Liver (tissue), 9 donors: ENCODE data around the gene RIMKLB. TPM values are rescaled to one million over a fixed set of nuclear protein-coding genes. Genes with fewer than 3 reads are reported as not detected.
"Not testable (repeated sequence)": the region's sequence is repeated elsewhere in the genome, so short reads cannot be mapped to it uniquely, and the experiment has no call there.

ENCODE experiments used
- DNase-seq: peaks from one replicate; pipeline ENCODE4 v3.0.0-alpha.2; 2017; ENCODE audit warnings: low spot score
- H3K27ac ChIP-seq, 2 donors: one replicate each; pipeline ENCODE4 v1.7.0; 2013; ENCODE audit warnings: inconsistent platforms in 2 of 2, low read length in 2 of 2, control low read depth in 1 of 2, low read depth in 1 of 2, mild to moderate bottlenecking in 1 of 2
- H3K27me3 ChIP-seq, 4 donors: one replicate each; pipeline versions ENCODE4 v1.6.1 to v1.7.0; 2013; ENCODE audit warnings: low read length in 3 of 4, inconsistent platforms in 1 of 4, mild to moderate bottlenecking in 1 of 4, moderate library complexity in 1 of 4; ENCODE audit not compliant: control insufficient read depth in 4 of 4, insufficient read depth in 4 of 4
- H3K36me3 ChIP-seq, 4 donors: one replicate each; pipeline versions ENCODE4 v1.6.1 to v1.7.0; 2013; ENCODE audit warnings: low read length in 3 of 4, mild to moderate bottlenecking in 3 of 4, low read depth in 1 of 4, moderate library complexity in 1 of 4; ENCODE audit not compliant: control insufficient read depth in 4 of 4, insufficient read depth in 3 of 4
- H3K4me1 ChIP-seq, 4 donors: one replicate each; pipeline versions ENCODE4 v1.6.1 to v1.7.0; 2013; ENCODE audit warnings: low read length in 3 of 4, mild to moderate bottlenecking in 3 of 4, moderate library complexity in 1 of 4; ENCODE audit not compliant: control insufficient read depth in 4 of 4, insufficient read depth in 4 of 4
- H3K4me3 ChIP-seq, 3 donors: one replicate each; pipeline versions ENCODE4 v1.6.1 to v1.7.0; 2013; ENCODE audit warnings: low read length in 3 of 3, control low read depth in 1 of 3, low read depth in 1 of 3, mild to moderate bottlenecking in 1 of 3
- H3K9ac ChIP-seq, 2 donors: one replicate each; pipeline ENCODE4 v1.7.0; 2013; ENCODE audit warnings: low read length in 2 of 2, mild to moderate bottlenecking in 2 of 2, moderate library complexity in 2 of 2, control low read depth in 1 of 2, low read depth in 1 of 2
- H3K9me3 ChIP-seq, 4 donors: one replicate each; pipeline versions ENCODE4 v1.6.1 to v1.7.0; 2013; ENCODE audit warnings: low read length in 3 of 4; ENCODE audit not compliant: control insufficient read depth in 4 of 4
- EGR1 ChIP-seq, 2 donors: IDR thresholded peaks; 2 replicates each; pipeline ENCODE4 v1.6.1; 2016 to 2018; ENCODE audit warnings: antibody characterized with exemption in 2 of 2, low read depth in 2 of 2
- FOXA1 ChIP-seq: IDR thresholded peaks from 2 replicates; pipeline ENCODE4 v1.6.1; 2016; ENCODE audit warnings: antibody characterized with exemption
- FOXA2 ChIP-seq: IDR thresholded peaks from 2 replicates; pipeline ENCODE4 v1.6.1; 2016; ENCODE audit warnings: antibody characterized with exemption
- GABPA ChIP-seq, 2 donors: IDR thresholded peaks in 1 of 2; conservative IDR thresholded peaks in 1 of 2; 2 replicates each; pipeline ENCODE4 v1.6.1; 2016; ENCODE audit warnings: antibody characterized with exemption in 2 of 2, mild to moderate bottlenecking in 1 of 2, moderate library complexity in 1 of 2
- HNF4A ChIP-seq, 2 donors: conservative IDR thresholded peaks; 2 replicates each; pipeline ENCODE4 v1.6.1; 2016; ENCODE audit warnings: antibody characterized with exemption in 2 of 2, mild to moderate bottlenecking in 2 of 2
- JUND ChIP-seq, 2 donors: IDR thresholded peaks; 2 replicates each; pipeline ENCODE4 v1.6.1; 2016; ENCODE audit warnings: antibody characterized with exemption in 2 of 2
- NR2F2 ChIP-seq: IDR thresholded peaks from 2 replicates; pipeline ENCODE4 v1.6.1; 2016; ENCODE audit warnings: antibody characterized with exemption
- RXRA ChIP-seq, 2 donors: IDR thresholded peaks; 2 replicates each; pipeline ENCODE4 v1.6.1; 2017 to 2018; ENCODE audit warnings: antibody characterized with exemption in 2 of 2, mild to moderate bottlenecking in 1 of 2
- TAF1 ChIP-seq: conservative IDR thresholded peaks from 2 replicates; pipeline ENCODE4 v1.6.1; 2016; ENCODE audit warnings: antibody characterized with exemption, mild to moderate bottlenecking
- WGBS: extraction: QIAGEN DNeasy Blood & Tissue Kit; methylation state at CpG from one replicate; pipeline ENCODE4 v1.1.7; 2013; 5-methylcytosine and 5-hydroxymethylcytosine counted together
- polyA plus RNA-seq, 2 donors: library from polyadenylated mRNA; stranded (reverse) in 1 of 2; unstranded in 1 of 2; fragments of 200-250 nt in 1 of 2; fragments of >200 nt in 1 of 2; fragmentation: Nextera tagmentation in 1 of 2; extraction: Ambion mirVana in 1 of 2; gene quantifications; one replicate each; pipeline versions ENCODE4 v1.2.1 to v1.2.3, GENCODE V29; 2013 to 2015
- total RNA-seq, 2 donors: library from RNA; depleted of rRNA; stranded (reverse); fragments of >200 nt; gene quantifications; one replicate each; pipeline ENCODE4 v1.2.3, GENCODE V29; 2014
- TF ChIP-seq, protein P1 (sequence below): IDR thresholded peaks from 2 replicates; pipeline ENCODE4 v1.6.1; 2016; ENCODE audit warnings: antibody characterized with exemption, mild to moderate bottlenecking
- TF ChIP-seq, protein P2 (sequence below): IDR thresholded peaks from 2 replicates; pipeline ENCODE4 v1.6.1; 2016; ENCODE audit warnings: antibody characterized with exemption
- donor health status: healthy.
- donor health status: healthy.
- donor health status: healthy.
- donor health status: healthy.
- donor health status: healthy.

Gene RIMKLB
- total and polyA plus RNA-seq, 4 donors: 1.6 to 9.5 (median 3.8) TPM

DNA sequence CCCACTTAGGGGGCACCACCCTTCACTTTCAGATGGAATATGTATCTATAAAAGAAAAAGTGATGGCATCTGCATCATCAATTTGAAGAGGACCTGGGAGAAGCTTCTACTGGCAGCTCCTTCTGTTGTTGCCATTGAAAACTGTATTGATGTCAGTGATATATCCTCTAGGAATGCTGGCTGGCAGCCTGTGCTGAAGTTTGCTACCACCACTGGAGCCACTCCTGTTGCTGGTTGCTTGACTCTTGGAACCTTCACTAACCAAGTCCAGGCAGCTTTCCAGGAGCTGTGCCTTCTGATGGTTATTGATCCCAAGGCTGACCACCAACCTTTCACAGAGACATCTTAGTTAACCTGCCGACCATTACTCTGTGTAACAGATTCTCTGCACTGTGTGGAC is 44.7 kb downstream of the RIMKLB start:
- 90% methylated on average over 1 of the region's 1 CpG for WGBS
- TF ChIP-seq FOXA1 (no peak), TAF1 (no peak), EGR1 (IDR thresholded peaks at IDR 0.05; ENCODE audit: low read depth in 2 of 2) (no peak), FOXA2 (no peak), NR2F2 (no peak), JUND (IDR thresholded peaks at IDR 0.05) (no peak), RXRA (IDR thresholded peaks at IDR 0.05) (no peak), HNF4A (conservative IDR thresholded peaks at IDR 0.05) (no peak), GABPA (IDR thresholded peaks at IDR 0.05 in 1 of 2, conservative IDR thresholded peaks at IDR 0.05 in 1 of 2) (no peak)
- TF ChIP-seq, protein P1, sequence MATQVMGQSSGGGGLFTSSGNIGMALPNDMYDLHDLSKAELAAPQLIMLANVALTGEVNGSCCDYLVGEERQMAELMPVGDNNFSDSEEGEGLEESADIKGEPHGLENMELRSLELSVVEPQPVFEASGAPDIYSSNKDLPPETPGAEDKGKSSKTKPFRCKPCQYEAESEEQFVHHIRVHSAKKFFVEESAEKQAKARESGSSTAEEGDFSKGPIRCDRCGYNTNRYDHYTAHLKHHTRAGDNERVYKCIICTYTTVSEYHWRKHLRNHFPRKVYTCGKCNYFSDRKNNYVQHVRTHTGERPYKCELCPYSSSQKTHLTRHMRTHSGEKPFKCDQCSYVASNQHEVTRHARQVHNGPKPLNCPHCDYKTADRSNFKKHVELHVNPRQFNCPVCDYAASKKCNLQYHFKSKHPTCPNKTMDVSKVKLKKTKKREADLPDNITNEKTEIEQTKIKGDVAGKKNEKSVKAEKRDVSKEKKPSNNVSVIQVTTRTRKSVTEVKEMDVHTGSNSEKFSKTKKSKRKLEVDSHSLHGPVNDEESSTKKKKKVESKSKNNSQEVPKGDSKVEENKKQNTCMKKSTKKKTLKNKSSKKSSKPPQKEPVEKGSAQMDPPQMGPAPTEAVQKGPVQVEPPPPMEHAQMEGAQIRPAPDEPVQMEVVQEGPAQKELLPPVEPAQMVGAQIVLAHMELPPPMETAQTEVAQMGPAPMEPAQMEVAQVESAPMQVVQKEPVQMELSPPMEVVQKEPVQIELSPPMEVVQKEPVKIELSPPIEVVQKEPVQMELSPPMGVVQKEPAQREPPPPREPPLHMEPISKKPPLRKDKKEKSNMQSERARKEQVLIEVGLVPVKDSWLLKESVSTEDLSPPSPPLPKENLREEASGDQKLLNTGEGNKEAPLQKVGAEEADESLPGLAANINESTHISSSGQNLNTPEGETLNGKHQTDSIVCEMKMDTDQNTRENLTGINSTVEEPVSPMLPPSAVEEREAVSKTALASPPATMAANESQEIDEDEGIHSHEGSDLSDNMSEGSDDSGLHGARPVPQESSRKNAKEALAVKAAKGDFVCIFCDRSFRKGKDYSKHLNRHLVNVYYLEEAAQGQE: no peak
- TF ChIP-seq, protein P2, sequence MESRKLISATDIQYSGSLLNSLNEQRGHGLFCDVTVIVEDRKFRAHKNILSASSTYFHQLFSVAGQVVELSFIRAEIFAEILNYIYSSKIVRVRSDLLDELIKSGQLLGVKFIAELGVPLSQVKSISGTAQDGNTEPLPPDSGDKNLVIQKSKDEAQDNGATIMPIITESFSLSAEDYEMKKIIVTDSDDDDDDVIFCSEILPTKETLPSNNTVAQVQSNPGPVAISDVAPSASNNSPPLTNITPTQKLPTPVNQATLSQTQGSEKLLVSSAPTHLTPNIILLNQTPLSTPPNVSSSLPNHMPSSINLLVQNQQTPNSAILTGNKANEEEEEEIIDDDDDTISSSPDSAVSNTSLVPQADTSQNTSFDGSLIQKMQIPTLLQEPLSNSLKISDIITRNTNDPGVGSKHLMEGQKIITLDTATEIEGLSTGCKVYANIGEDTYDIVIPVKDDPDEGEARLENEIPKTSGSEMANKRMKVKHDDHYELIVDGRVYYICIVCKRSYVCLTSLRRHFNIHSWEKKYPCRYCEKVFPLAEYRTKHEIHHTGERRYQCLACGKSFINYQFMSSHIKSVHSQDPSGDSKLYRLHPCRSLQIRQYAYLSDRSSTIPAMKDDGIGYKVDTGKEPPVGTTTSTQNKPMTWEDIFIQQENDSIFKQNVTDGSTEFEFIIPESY: no peak
- Histone ChIP-seq H3K4me3 (no peak overlapping the region), H3K9ac (no peak overlapping the region), H3K27me3 (no peaks in the 10 kb centered on the region), H3K9me3 (no peaks in the 10 kb centered on the region), H3K4me1 (no peaks in the 10 kb centered on the region), H3K36me3 (peaks cover 0 to 2% (median under 1%) of the 10 kb centered on the region in 4 donors), H3K27ac (no peak overlapping the region)
- DNase-seq: no peak

DNA sequence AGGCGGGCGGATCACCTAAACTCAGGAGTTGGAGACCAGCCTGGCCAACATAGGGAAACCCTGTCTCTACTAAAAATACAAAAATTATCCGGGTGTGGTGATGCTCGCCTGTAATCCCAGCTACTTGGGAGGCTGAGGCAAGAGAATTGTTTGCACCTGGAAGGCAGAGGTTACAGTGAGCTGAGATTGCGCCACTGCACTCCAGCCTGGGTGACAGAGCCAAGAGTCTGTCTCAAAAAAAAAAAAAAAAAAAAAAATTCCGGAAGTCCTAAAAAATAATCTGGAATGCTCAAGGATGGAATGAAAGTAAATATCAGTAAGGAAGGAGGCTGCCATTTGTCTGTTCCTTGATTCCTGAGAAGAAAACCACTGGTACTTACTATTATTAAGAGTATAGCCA is 45.3 kb downstream of the RIMKLB start:
- not testable (repeated sequence) for H3K4me3 ChIP-seq
- WGBS: 94% methylated on average over 6 of the region's 6 CpGs

DNA sequence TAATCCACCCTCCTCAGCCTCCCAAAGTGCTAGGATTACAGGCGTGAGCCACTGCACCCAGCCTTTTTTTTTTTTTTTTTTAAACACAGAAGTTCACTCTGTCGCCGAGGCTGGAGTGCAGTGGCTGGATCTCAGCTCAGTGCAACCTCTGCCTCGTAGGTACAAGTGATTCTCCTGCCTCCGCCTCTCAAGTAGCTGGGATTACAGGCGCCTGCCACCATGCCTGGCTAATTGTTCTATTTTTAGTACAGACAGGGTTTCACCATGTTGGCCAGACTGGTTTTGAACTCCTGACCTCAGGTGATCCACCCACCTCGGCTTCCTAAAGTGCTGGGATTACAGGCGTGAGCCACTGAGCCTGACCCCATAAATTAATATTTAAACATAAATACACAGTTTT is 47.8 kb downstream of the RIMKLB start:
- H3K9ac ChIP-seq, DNase-seq, H3K4me1 ChIP-seq, H3K36me3 ChIP-seq, H3K27ac ChIP-seq, H3K9me3 ChIP-seq, H3K27me3 ChIP-seq, H3K4me3 ChIP-seq: not testable (repeated sequence)
- 83% methylated on average over 8 of the region's 8 CpGs for WGBS

More for the DNA sequence above, 45.3 kb downstream of the RIMKLB start:
- H3K36me3 ChIP-seq, DNase-seq, H3K9ac ChIP-seq, H3K27ac ChIP-seq, H3K4me1 ChIP-seq, H3K27me3 ChIP-seq, H3K9me3 ChIP-seq: not testable (repeated sequence)
